Activated naive CD8-positive, alpha-beta T cell treated with anti-CD3 and anti-CD28 coated beads, Interleukin-2, amount 50 U/mL, for 16 hours (primary cell): Measurements from ENCODE around the gene TBC1D1.

Experiments used
- DNase-seq: peaks from one replicate; pipeline ENCODE4 v3.0.0-alpha.2; 2020; ENCODE audit warnings: low read depth, low spot score

Gene TBC1D1

GRCh38 chr4:37994569-37994968 is 103.7 kb downstream of the TBC1D1 start:
- DNase-seq, result no peak

DNA sequence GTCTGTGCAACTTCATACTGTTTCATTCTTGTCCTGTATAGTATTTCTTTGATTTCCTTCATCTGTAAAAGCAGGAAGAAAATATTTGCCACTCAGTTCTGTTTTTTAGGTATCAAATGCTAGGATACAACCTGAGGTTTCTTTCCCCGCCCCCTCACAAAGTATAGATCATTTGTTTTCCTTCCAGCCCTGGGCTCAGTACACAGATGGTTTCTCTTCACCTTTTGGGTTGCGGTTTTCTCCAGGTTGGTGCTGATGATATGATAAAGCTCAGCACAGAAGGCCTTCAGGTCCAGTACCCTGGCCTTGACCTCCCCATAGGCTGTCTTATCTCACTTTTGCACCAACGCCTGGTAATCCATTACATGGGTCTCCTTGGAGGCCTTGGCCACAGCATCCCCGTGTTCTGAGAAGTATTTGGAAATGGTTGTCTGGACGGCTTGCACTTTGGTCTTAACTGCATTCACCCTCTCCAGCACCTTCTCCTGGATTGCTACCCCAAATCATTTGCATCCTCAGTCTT is 104.5 kb downstream of the TBC1D1 start:
- no peak for DNase-seq

- no peak for DNase-seq
Measured at GRCh38 chr4:37995981-37996775, 105.3 kb downstream of the TBC1D1 start.

- no peak for DNase-seq
Measured at GRCh38 chr4:37998226-37998625, 107.3 kb downstream of the TBC1D1 start.

GRCh38 chr4:37999000-37999716 is 108.3 kb downstream of the TBC1D1 start:
- no peak for DNase-seq

- no peak for DNase-seq
Measured at GRCh38 chr4:37999965-38000364, 109.1 kb downstream of the TBC1D1 start.

- no peak for DNase-seq
Measured at GRCh38 chr4:38001927-38002326, 111.0 kb downstream of the TBC1D1 start.

GRCh38 chr4:38002451-38003071 is 111.7 kb downstream of the TBC1D1 start:
- DNase-seq, result no peak

DNA sequence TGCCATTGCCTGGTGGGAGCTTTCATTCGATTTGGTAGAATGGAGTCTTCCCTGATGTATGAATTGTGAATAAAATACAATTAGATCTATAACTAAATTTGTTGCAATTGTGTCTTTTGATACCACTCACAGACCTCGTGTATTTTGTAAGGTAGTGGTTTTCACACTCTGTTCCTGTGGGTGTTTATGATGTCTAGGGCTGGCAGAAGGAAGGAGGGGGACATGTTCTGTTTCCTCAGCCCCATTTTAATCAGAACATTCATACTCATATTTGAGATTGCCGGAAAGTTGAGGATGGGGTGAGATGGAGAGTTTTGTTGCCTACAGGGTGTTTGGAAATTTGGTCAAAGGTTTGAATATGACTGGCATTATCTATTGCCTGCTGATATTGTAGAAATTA is 112.2 kb downstream of the TBC1D1 start:
- no peak for DNase-seq

DNA sequence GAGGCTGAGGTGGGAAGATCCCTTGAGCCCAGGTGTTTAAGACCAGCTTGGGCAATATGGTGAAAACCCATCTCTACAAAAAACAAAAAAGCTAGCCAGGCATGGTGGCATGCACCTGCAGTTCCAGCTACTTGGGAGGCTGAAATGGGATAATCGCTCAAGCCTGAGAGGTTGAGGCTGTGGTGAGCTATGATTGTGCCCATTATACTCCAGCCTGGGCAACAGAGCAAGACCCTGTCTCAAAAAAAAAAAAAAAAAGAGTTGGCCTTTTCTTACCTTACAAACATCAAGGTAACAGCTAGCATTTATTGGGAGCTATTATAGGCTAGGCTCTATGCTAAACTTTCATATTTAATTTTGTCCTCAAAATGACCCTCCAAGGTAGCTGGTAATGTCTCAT is 112.7 kb downstream of the TBC1D1 start:
- DNase-seq, result no peak

DNA sequence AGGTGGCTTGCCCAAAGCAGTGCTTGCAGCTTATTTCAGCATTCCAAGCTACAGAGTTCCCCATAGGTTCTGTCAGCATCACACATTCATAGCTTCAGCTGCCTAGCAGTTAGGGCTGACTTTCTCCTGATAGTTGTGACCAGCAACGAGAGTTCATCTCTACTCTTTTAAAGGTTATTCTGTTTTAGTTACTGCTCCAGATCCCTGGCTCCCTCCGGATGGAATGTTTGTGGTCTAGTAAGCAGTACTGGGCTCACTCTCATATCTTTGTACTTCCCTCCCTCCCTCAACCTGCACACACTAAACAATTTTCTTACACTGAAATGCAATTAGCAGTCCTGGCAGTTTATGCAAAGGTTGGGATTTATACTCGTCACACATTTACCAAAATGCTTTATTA is 113.2 kb downstream of the TBC1D1 start:
- DNase-seq, result no peak

DNA sequence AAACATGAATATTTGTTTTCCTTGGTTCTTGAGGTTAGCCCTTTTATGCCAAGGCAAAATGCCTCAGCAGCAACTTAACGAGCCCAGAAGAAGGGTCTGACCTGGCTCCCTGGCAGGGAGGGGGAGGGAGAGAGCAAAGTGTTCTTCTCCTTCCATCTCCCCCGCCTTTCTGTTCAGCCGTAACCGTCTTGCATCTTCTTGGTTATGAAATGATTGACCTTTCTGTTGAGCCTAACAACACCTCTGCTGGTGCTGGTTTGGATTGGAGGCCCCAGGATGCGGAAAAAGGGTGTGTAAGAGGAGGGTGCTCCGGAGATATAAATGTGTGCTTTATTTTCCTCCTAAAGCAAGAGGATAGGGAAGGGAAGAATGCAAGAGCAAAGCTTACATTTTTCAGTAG is 114.0 kb downstream of the TBC1D1 start:
- no peak for DNase-seq

GRCh38 chr4:38005637-38006036 is 114.8 kb downstream of the TBC1D1 start:
- DNase-seq, result no peak

GRCh38 chr4:38007645-38008044 is 116.8 kb downstream of the TBC1D1 start:
- DNase-seq, result no peak

GRCh38 chr4:38008571-38009021 is 117.7 kb downstream of the TBC1D1 start:
- DNase-seq, result no peak

DNA sequence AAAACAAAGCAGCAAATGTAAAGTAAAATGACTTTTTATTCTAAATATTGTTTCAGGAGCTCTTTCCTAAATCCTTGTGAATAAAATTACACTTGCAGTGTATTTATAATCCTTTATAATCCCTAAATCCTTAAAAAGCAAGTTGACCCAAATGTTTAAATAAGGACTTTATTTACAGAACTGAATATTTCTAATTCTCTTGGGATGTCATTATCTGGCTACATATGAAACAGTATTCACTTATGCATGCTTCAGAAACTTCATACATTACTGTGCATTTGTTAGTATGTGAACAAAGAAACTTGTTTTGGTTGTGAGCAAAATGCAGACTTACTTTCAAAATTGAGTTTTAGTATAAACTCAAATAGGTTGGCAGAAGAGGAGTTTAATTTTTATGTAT is 118.5 kb downstream of the TBC1D1 start:
- DNase-seq, result no peak

DNA sequence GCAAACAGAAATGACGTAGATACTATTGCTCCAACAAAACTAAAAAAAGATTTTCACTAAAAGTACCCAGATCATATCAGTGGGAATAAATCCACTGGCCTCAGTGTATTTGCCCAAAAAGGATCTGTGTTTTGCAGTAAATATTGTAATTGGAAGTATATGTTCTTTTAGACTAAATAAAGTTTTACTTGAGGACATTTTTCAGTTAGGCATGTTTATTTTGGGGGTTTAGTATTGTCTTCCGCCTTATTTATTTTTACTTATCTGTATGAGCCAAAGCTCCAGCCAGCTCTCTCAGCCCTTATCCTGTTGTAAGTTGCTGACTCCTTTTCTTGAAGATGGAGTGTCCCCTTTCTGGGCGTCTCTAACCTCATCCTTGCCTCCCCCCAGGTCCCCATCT is 119.1 kb downstream of the TBC1D1 start:
- DNase-seq, result no peak

DNA sequence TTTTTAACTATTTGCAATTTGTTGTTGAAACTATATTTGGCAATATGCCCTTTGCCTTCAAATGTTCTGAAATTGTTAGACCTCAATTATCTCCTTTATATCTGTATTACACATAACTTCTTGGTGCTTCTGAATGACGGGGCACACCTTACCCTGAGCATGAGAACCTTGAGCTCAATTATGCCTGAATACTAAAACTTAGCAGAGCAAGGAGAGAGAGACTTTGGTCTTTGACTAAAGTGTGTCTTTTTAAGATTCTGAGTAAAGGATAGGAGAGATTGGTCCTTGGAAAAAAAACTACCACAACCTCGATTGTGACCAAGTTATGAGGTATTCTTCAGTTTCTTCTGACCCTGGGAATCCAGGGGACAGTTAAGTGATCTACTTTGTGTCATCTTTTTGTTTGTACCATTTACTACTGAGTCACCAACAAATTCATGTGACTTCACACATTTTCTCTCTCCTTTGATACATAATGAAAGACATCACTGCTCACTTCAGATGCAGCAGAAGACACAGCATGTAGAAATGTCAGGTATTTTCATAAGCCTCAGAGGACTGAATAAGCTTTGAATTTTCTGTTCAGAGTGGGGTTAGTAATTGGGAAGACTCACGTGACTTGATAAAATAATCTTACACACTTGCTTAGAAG is 120.8 kb downstream of the TBC1D1 start:
- no peak for DNase-seq

GRCh38 chr4:38013461-38014366 is 122.8 kb downstream of the TBC1D1 start:
- no peak for DNase-seq

DNA sequence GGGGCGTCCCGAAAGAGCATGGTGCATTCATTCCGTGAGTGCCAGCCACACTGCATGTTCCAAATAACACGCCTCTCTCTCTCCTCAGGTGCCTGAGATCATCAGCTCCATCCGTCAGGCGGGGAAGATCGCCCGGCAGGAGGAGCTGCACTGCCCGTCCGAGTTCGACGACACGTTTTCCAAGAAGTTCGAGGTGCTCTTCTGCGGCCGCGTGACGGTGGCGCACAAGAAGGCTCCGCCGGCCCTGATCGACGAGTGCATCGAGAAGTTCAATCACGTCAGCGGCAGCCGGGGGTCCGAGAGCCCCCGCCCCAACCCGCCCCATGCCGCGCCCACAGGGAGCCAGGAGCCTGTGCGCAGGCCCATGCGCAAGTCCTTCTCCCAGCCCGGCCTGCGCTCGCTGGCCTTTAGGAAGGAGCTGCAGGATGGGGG is 123.6 kb downstream of the TBC1D1 start:
- no peak for DNase-seq
